Omental fat pad (tissue), 4 donors: ENCODE measurements around the gene MBP. TPM values are rescaled to one million over a fixed set of nuclear protein-coding genes. Genes with fewer than 3 reads are reported as not detected.

ENCODE experiments used
- ATAC-seq: fragments of 150-250 bp; one replicate; pipeline ENCODE4 v1.9.1; 2016; ENCODE audit warnings: mild to moderate bottlenecking, moderate library complexity; ENCODE audit not compliant: low FRiP score
- DNase-seq: peaks from one replicate; pipeline ENCODE4 v3.0.0-alpha.2; 2019; ENCODE audit warnings: low spot score
- CTCF ChIP-seq, 3 donors: fragments of 450-650 bp; IDR thresholded peaks; one replicate each; pipeline ENCODE4 v1.5.1; 2016 to 2017; ENCODE audit warnings: antibody characterized with exemption in 3 of 3, mild to moderate bottlenecking in 3 of 3, moderate library complexity in 2 of 3
- total RNA-seq, 4 donors: library from RNA; depleted of rRNA; stranded (reverse); fragments of >200 nt; gene quantifications; one replicate each; pipeline ENCODE4 v1.1.0, GENCODE V29; 2016

MBP gene
- total RNA-seq, 4 donors from 2014 or later, result 27.4 to 50.9 (median 36.0) TPM

DNA sequence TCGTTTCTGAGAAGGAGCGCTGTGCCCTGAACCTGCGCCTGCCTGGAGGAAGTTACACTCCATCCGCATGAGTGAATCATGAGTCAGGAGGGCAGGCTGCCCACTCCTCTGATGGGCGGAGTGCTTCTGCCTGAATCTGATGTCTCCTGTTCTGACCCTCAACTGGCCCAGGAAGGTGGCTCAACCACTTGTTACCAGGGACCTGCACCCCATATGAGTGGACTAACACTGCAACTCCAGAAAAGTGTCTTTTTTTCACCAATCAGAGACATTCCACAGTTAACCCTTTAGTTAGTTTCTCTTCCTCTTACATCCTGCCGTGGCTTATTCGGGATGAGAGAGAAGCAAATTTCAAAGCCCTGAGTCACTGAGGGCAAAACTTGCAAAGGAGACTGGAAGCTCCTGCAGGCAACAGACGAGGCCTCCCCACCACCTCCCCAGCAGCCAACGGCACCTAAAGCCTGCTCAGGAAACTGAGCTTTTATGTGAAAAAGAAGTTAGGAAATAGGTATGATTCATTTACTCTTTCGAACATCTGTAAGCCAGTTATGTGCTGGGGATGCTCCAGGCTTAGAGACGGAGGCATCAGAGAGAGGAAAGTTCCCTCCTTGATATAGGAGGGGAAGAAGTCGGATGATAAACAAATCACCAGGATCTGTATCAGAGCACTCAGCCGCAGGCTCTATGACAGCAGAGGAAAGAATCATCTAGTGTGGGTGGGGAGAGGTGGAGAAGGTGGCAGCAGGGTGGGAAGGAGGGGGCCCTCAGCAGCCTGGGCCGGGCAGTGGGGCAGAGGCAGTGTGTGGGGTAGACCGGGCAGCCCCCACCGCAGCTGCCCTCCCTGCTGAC, 30.9 kb downstream of the MBP start:
- DNase-seq, result peak; percentile 84
- TF ChIP-seq CTCF (IDR thresholded peaks at IDR 0.05), result no peak
- peak; percentile 87 for ATAC-seq

GRCh38 chr18:77100751-77101355, 31.7 kb downstream of the MBP start:
- DNase-seq (no peak), ATAC-seq (no peak)
- no peak for TF ChIP-seq CTCF (IDR thresholded peaks at IDR 0.05)

DNA sequence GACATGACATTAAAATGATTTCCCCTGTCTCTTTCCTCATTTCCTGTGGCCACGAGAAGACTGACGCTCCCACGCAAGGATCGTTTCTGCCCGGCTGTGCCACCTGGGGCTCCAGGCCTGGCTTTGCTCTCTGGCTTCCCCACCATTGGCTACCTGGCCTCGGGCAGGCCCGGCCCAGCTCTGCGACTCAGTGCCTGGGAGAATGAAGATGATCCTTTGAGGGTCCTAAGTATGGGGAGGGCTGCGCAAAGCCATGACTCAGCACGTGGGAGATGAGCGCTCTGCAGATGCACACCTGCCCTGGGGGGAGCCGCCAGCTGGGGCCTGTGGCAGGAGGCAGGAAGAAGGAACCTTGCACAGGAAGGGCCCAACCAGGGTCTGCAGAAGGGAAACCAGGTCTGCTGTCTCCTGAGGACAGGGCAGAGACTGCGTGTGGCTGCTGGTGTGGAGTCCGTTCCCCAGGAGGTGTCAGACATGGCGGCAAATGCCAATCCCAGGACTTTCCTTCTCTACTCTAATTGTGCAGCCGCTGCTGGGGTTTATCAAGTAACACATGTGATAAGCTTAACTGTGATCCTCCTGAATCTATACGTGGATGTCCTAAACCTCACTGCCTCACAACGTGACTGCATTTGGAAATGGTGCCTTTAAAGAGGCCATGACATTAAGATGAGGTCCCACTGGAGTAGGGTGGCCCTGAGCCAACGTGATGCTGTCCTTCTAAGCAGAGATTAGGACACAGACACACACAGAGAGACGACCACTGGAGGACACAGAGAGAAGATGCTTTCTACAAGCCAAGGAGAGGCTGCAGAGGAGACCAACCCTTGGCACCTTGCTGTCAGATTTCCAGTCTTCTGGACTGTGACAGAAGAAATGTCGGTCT, 32.9 kb downstream of the MBP start:
- DNase-seq (no peak), ATAC-seq (no peak)
- no peak for TF ChIP-seq CTCF (IDR thresholded peaks at IDR 0.05)

DNA sequence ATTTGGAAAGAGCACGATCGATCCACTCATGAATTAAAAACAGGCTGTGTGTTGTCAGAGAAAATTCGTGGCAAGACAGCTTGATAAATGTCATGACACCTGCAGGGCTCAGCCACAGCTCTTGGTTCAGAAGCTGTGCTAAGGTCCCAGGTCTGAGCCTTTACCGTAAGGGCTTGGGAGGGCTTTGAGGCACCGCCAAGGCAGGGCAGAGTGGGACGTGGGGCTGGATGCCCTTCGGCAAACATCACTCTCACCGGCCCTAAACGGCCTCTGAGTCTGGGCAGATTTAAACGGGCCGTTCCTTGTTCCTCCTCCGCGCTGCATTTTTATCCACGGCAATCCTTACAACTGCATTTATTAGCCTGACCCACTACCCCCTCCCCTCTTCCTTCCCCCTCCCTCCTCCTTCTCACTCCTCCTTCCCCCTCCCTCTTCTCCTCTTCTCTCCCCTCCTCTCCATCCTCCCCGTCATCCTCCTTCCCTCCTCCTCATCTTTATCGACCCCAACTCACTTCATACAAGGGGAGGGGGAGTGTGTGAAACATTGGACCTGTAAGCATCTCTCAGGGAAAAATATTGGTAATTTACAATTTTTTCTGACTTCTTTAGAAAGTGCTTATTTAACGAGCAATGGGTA, 33.9 kb downstream of the MBP start:
- DNase-seq (no peak), ATAC-seq (peak; percentile 16)
- no peak for TF ChIP-seq CTCF (IDR thresholded peaks at IDR 0.05)

DNA sequence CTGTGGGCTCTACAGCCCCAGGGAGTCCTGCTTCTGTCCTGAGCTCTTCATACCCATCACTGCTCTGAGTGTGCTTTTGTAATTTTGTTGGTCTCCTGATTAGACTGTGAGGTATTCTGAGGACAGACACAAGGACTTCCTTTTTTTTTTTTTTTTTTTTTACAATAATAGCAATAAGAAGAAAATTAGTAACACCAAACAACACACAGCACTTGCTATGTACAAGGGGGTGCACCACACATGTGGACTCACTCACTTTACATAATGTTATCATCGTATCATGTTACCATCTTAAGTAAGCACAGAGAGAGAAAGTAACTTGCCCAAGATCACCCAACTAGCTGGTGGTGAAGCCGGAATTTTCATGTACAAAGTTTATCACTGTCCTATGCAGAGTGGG, 34.6 kb downstream of the MBP start:
- ATAC-seq (no peak), DNase-seq (no peak)
- no peak for TF ChIP-seq CTCF (IDR thresholded peaks at IDR 0.05)

DNA sequence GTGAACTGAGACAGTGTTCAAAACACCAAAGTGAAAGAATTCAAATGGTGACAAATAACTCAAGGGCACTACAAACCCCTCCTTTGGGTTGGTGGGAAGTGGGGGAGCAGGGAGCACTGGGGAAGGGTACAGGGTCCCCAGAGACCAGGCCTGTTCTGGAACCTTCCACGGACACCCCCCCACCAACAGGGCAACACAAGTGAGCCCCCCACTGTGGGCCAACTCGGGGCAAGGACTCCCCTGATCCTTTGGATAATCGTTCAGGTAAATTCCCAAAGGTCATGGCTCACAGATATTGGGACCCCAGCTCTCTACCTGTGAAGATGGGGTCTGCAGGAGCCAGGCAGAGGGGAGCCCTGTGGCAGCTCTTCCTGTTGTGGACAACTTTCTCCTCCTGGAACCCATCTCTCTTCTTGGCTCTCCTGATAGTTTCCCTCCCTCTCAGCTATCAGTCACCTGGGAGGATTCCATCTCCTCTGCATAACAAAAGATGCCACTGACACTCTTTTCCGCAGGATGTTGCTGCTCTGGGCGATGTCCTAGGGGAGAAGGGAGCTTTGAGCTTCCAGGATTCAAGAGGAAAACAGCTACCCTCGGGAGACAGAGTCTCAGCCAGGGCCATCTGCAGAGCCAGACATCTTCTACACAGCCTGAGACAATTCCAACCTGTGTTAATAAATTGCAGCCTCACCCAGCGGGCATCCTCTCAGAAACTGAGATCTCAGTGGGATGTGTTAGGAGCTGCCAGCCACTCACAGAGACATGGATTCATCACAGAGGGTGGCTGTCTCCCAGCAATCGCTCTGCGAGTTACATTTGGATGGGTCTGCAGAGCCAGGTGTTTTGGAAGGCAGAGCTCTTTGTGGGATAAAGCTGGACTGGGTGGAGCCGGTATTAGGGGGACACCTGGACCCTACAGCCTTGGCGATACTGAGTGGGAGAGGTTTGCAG, 35.4 kb downstream of the MBP start:
- DNase-seq (no peak), ATAC-seq (no peak)
- no peak for TF ChIP-seq CTCF (IDR thresholded peaks at IDR 0.05)
